Stimulated activated CD4-positive, alpha-beta T cell treated with anti-CD3 and anti-CD28 coated beads, Interleukin-12 subunit alpha, Interleukin-12 subunit beta, amount 100 ng/mL, for 4 hours (primary cell): ENCODE results near the gene CYS1.

Experiments used
- DNase-seq: peaks from one replicate; pipeline ENCODE4 v3.0.0-alpha.2; 2020

The CYS1 gene

DNA sequence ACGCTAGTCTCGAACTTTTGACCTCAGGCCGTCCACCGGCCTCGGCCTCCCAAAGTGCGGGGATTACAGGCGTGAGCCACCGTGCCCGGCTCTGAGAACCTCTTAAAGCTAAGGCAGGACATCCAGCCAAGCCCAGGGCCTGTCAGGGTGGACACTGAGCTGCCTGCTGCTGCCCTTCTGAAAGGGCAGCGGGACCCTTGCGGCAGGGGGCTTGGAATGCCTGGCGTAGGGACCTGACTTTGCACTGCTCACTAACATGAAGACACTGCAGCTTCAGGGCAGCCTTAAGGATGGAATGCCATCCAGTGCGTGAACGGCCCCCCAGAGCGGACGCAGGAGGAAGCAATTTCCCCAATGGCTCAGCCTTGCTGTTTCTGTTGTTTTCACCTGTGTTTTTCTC, 9.0 kb downstream of the CYS1 start:
- no peak for DNase-seq

GRCh38 chr2:10067881-10068280, 12.3 kb downstream of the CYS1 start:
- no peak for DNase-seq

DNA sequence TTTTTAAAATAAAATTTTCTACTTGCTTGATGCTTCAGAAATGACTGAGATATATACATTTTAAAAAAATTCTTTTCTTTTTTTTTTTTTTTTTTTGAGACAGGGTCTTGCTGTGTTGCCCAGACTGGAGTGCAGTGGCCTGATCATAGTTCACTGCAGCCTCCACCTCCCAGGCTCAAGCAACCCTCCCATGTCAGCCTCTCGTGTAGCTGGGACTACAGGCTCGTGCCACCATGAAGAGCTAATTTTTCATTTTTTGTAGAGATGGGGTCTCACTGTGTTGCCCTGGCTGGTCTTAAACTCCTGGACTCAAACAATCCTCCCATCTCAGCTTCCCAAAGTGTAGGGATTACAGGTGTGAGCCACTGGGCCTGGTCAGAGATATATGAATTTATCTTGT, 12.9 kb downstream of the CYS1 start:
- DNase-seq = no peak

GRCh38 chr2:10065773-10066055, 14.5 kb downstream of the CYS1 start:
- DNase-seq = no peak

- no peak for DNase-seq
Measured at GRCh38 chr2:10064932-10065772, 15.1 kb downstream of the CYS1 start.

DNA sequence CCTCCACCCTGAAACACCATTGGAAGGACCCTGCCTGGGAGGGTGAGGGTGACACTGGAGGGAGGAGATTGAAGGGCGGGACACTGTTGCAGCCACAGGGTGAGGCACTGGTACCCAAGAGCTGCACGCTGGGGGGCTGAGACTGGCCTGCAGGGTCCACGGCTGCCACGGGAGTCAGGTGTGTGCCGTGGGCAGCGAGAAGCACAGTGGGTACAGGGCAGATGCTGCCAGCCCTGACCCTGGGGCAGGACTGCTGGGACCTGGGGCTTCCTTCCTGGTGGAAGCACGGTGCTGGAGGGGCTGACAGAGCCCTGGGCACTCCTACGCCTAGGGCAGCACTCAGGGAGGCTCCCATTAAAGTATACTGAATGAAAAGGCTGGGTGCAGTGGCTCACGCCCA, 16.6 kb downstream of the CYS1 start:
- no peak for DNase-seq

DNA sequence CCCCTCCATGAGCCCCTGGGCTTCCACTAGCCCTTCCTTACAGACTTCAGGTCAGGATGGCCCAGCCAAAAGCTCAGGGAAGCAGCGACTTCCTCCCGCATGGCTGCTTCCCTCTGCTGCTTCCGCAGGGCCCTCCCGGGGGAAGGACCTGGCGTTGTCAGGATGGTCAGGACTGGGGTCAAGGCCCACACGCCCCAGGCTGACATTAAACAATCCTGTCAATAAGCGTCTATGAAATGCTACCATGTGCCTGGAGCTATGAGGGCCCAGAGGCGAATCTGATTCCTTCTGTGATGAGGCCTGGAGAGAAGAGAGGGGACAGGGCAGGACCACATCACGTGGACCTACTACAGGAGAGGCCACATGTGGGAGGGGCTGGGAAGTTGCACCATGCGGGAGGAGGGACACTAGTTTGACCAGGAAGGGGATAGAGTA, 17.3 kb downstream of the CYS1 start:
- DNase-seq = no peak

- no peak for DNase-seq
Measured at GRCh38 chr2:10061221-10061925, 18.8 kb downstream of the CYS1 start.

DNA sequence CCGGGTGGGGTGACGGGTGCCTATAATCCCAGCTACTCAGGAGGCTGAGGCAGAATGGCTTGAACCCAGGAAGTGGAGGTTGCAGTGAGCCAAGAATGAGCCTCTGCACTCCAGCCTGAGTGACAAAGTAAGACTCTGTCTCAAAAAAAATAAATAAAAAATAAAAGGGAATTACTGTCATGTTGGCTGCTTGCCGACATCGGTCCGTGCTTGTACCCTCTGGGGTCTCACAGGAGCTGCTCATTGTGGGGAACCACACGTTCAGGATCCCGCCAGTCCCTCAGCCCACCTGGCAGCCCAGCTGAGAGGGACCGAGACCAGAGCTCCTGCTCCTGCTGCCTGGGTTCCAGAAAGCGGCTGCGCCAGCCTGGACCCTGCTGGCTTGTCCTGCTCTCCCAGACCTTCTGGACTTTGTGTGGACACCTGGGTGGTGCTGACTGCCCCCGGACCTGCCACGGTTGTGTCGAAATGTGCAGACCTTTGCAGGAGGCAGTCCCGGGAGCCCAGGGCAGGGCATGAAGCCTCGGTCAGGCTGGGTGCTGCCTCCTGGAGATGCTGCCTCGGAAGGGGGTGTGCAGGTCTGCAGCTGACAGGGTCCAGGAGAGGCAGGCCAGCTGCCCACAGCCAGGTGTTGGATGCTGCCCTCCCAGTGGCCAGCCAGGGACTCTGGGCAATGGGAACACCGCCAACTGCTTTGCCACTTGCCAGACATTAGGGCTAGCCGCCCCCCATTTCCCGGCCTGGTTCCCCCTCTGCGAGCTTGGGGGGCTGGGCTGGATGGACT, 20.5 kb downstream of the CYS1 start:
- no peak for DNase-seq

DNA sequence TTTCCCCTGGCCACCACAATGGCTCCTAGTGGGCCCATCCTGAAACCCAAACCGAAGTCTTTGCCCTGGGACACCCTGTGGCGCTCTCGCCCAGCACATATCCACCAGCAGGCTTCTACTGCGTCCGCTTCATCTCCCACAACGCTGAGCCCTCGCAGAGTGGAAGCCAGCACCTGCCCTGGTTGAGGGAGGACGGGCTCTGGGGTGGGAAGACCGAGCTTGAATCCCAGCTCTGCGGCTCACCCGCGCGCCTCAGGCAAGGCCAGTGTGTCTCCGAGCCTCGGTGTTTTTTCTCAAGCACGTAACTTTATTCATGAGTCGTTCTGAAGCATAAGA, 21.2 kb downstream of the CYS1 start:
- DNase-seq = no peak

GRCh38 chr2:10058251-10059015, 21.8 kb downstream of the CYS1 start:
- DNase-seq = no peak

DNA sequence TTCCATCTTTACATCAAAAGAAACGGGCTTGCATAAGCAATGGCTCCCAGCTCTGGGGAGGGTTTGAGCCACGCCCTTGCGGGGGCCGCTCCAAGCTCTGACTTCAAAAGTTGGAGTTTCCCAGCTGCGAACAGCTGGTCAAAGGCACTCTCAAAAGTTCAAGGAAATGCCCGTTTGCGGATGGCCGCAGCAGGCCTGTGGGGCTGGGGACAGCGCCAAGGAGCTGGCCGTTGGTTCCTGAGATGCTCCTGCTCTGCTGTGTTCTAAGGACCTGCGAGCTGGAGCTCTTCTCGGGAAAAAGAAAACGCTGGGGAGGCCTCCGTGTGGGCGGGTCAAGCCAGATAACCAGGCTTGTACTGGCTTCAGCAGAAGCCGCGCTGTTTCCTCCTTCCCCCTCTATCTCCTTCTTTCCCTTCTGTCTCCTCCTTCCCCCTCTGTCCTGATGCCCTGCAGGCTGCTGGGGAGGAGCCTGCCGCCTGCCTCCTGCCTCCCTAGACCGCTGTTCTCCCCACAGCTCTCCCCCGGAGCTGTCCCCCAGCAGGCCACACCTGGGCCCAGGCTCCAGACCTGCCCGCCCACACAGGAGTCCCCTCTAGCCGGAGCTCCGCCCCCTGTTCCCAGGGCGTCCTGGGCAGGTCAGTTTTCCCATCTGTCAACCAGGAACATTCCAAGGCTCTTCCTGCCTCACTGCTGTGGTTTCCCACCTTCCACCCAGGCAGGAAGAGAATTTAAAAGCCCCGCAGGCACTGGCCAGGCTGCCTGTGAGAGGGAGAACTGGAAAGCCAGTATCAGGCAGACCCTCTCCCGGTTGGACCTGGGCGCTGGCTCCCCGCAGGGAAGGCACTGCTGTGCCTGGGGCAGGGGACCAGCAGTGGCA, 22.7 kb downstream of the CYS1 start:
- no peak for DNase-seq

- no peak for DNase-seq
Measured at GRCh38 chr2:10056439-10056838, 23.8 kb downstream of the CYS1 start.

GRCh38 chr2:10054976-10055375, 25.2 kb downstream of the CYS1 start:
- DNase-seq = no peak

- DNase-seq = no peak
Measured at GRCh38 chr2:10054424-10054823, 25.8 kb downstream of the CYS1 start.

DNA sequence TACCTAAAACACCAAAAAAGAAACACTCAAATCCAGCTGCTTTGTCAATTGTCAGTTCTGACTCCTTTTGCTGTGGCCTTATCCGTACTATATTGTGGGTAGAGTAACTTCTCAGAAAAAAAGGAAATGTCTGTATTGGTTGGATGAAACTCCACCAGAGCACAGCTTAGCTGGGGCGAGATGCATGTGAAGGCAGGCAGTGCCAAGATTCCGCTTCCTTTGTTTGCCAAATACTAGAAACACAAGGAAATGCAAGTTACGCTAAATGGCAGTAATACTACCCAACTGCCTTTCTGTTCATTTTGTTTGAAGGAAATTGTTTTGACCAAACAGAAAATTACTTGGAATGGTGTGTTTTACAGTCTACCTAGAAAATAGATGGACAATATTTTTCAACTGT, 26.9 kb downstream of the CYS1 start:
- no peak for DNase-seq

DNA sequence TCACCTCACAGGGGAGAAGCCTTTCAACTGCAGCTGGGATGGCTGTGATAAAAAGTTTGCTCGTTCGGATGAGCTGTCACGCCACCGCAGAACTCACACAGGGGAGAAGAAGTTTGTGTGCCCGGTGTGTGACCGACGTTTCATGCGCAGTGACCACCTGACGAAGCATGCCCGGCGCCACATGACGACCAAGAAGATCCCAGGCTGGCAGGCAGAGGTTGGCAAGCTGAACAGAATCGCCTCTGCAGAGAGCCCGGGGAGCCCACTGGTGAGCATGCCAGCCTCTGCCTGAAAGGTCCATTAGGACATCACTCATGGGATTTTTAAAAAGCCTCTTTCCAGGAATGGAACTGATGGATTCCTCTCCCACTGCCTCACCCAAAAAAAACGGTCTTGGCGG, 28.0 kb downstream of the CYS1 start:
- no peak for DNase-seq

- no peak for DNase-seq
Measured at GRCh38 chr2:10048501-10049171, 31.6 kb downstream of the CYS1 start.

- DNase-seq = no peak
Measured at GRCh38 chr2:10047616-10048500, 32.4 kb downstream of the CYS1 start.

GRCh38 chr2:10046931-10047330, 33.3 kb downstream of the CYS1 start:
- no peak for DNase-seq
